HEK293 (cell line): ENCODE data around the gene EYA2.

Experiments used
- CTCF ChIA-PET: fragments of 350-600 bp; formaldehyde crosslinking; extraction: SDS; loops from one replicate; lab custom pipeline; 2021; ENCODE audit warnings: antibody characterized with exemption; lab: Yijun Ruan, JAX
- POLR2A ChIA-PET: fragments of 300-600 bp; formaldehyde crosslinking; extraction: SDS; loops from one replicate; lab custom pipeline; 2020; ENCODE audit warnings: antibody characterized with exemption, inconsistent platforms; lab: Yijun Ruan, JAX
- H3K27ac ChIP-seq: fragments of 200-500 bp; sonication (Bioruptor generic); 2 replicates; pipeline ENCODE4 v1.5.1; 2014; ENCODE audit warnings: low read depth, low read length, control low read depth, inconsistent platforms; ENCODE audit errors: extremely low read depth
- H3K36me3 ChIP-seq, 2 experiments: fragments of 200-500 bp in 1 of 2; sonication (Bioruptor generic) in 1 of 2; 1 replicate in 1 of 2; 2 replicates in 1 of 2; pipeline ENCODE4 v1.5.1; 2014 to 2017; ENCODE audit warnings: inconsistent platforms in 2 of 2, low read length in 2 of 2; ENCODE audit not compliant: control insufficient read depth in 2 of 2, insufficient read depth in 1 of 2
- H3K4me1 ChIP-seq: fragments of 200-500 bp; sonication (Bioruptor generic); 2 replicates; pipeline ENCODE4 v1.5.1; 2014; ENCODE audit warnings: mild to moderate bottlenecking, low read length, inconsistent platforms; ENCODE audit not compliant: control insufficient read depth, insufficient read depth
- H3K4me3 ChIP-seq: 2 replicates; pipeline ENCODE4 v1.5.1; 2011; ENCODE audit warnings: low read depth, mild to moderate bottlenecking, control low read depth, low read length, moderate library complexity
- H3K9me3 ChIP-seq: fragments of 200-500 bp; sonication (Bioruptor generic); 2 replicates; pipeline ENCODE4 v1.5.1; 2014; ENCODE audit warnings: low read depth, low read length, inconsistent platforms; ENCODE audit not compliant: control insufficient read depth, insufficient read depth
- SETDB1 ChIP-seq: IDR thresholded peaks from one replicate; pipeline ENCODE4 v1.6.1; 2017; ENCODE audit warnings: mild to moderate bottlenecking, low read length, moderate library complexity, mixed read lengths; ENCODE audit not compliant: insufficient read length
- TRIM28 ChIP-seq: IDR thresholded peaks from 2 replicates; pipeline ENCODE4 v1.6.1; 2011; ENCODE audit warnings: low read length, control low read depth, borderline replicate concordance
- ZBTB44 ChIP-seq: fragments of 450-650 bp; IDR thresholded peaks from 2 replicates; pipeline ENCODE4 v1.5.1; 2018; ENCODE audit warnings: missing biosample characterization, mild to moderate bottlenecking, missing genetic modification characterization
- ZNF114 ChIP-seq: fragments of 450-650 bp; formaldehyde crosslinking; IDR thresholded peaks from 2 replicates; pipeline ENCODE4 v1.5.0; 2017; ENCODE audit warnings: missing biosample characterization, missing genetic modification characterization
- ZNF133 ChIP-seq: fragments of 450-650 bp; formaldehyde crosslinking; IDR thresholded peaks from 2 replicates; pipeline ENCODE4 v1.5.1; 2016; ENCODE audit warnings: missing biosample characterization, missing genetic modification characterization
- ZNF16 ChIP-seq: fragments of 450-650 bp; formaldehyde crosslinking; IDR thresholded peaks from 2 replicates; pipeline ENCODE4 v1.5.1; 2016; ENCODE audit warnings: low read depth, missing biosample characterization, missing genetic modification characterization
- ZNF221 ChIP-seq: fragments of 450-650 bp; formaldehyde crosslinking; IDR thresholded peaks from 2 replicates; pipeline ENCODE4 v1.5.1; 2017; ENCODE audit warnings: missing biosample characterization, missing genetic modification characterization, borderline replicate concordance
- ZNF280D ChIP-seq: fragments of 450-650 bp; formaldehyde crosslinking; IDR thresholded peaks from 2 replicates; pipeline ENCODE4 v1.5.1; 2016; ENCODE audit warnings: missing biosample characterization, missing genetic modification characterization
- ZNF354C ChIP-seq: fragments of 450-650 bp; formaldehyde crosslinking; IDR thresholded peaks from 2 replicates; pipeline ENCODE4 v1.5.1; 2016; ENCODE audit warnings: missing biosample characterization, missing genetic modification characterization, low read depth, borderline replicate concordance
- ZNF394 ChIP-seq: fragments of 450-650 bp; formaldehyde crosslinking; IDR thresholded peaks from 2 replicates; pipeline ENCODE4 v1.5.1; 2016; ENCODE audit warnings: missing biosample characterization, missing genetic modification characterization, mild to moderate bottlenecking, moderate library complexity, borderline replicate concordance
- ZNF449 ChIP-seq: fragments of 450-650 bp; formaldehyde crosslinking; IDR thresholded peaks from 2 replicates; pipeline ENCODE4 v1.5.1; 2017; ENCODE audit warnings: missing biosample characterization, mild to moderate bottlenecking, missing genetic modification characterization, moderate library complexity
- ZNF530 ChIP-seq: fragments of 450-650 bp; formaldehyde crosslinking; IDR thresholded peaks from 2 replicates; pipeline ENCODE4 v1.5.1; 2016; ENCODE audit warnings: low read depth, missing biosample characterization, missing genetic modification characterization
- ZNF548 ChIP-seq: fragments of 450-650 bp; formaldehyde crosslinking; IDR thresholded peaks from 2 replicates; pipeline ENCODE4 v1.5.1; 2016; ENCODE audit warnings: missing biosample characterization, missing genetic modification characterization
- ZNF558 ChIP-seq: fragments of 450-650 bp; formaldehyde crosslinking; IDR thresholded peaks from 2 replicates; pipeline ENCODE4 v1.5.1; 2016; ENCODE audit warnings: missing biosample characterization, missing genetic modification characterization
- ZNF571 ChIP-seq: fragments of 450-650 bp; formaldehyde crosslinking; IDR thresholded peaks from 2 replicates; pipeline ENCODE4 v1.5.0; 2017; ENCODE audit warnings: missing biosample characterization, missing genetic modification characterization
- ZNF677 ChIP-seq: fragments of 450-650 bp; IDR thresholded peaks from 2 replicates; pipeline ENCODE4 v1.5.0; 2018; ENCODE audit warnings: missing biosample characterization, mild to moderate bottlenecking, missing genetic modification characterization, moderate library complexity
- ZNF692 ChIP-seq: fragments of 450-650 bp; formaldehyde crosslinking; IDR thresholded peaks from 2 replicates; pipeline ENCODE4 v1.5.1; 2016; ENCODE audit warnings: missing biosample characterization, missing genetic modification characterization
- TF ChIP-seq, protein P1 (sequence below): fragments of 450-650 bp; formaldehyde crosslinking; IDR thresholded peaks from 2 replicates; pipeline ENCODE4 v1.5.1; 2016; ENCODE audit warnings: missing biosample characterization, missing genetic modification characterization, low read depth
- TF ChIP-seq, protein P2 (sequence below): IDR thresholded peaks from 2 replicates; pipeline ENCODE4 v1.6.1; 2011; ENCODE audit warnings: mild to moderate bottlenecking, low read depth, low read length, borderline replicate concordance
- TF ChIP-seq, protein P3 (sequence below): fragments of 450-650 bp; formaldehyde crosslinking; IDR thresholded peaks from 2 replicates; pipeline ENCODE4 v1.5.1; 2017; ENCODE audit warnings: missing biosample characterization, missing genetic modification characterization
- TF ChIP-seq, protein P4 (sequence below): fragments of 450-650 bp; formaldehyde crosslinking; IDR thresholded peaks from 2 replicates; pipeline ENCODE4 v1.5.1; 2016; ENCODE audit warnings: missing biosample characterization, missing genetic modification characterization

Gene EYA2

DNA sequence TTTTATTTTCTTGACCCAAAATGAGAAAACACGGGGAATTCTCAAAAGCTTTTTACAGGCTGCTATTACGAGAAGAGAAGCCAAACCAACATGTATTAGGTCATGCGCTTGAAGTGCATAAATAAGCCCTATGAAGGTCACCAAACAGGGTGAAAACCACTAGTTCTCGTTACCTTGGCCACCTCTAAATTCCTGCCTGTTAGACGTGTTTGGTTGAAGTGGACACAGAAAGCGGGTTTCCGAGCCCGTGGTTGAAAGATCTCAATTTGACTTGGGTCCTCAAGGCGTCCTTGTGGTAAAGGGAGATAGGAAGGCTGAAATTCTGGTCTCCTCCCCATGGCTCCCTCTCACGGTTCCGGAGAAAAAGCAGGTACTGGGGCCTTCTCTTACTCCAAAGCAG is 6.2 kb downstream of the EYA2 start:
- TF ChIP-seq ZNF692 (tag by site-specific recombination), result no peak
- no peak for TF ChIP-seq ZNF677 (tag by site-specific recombination)
- TF ChIP-seq, protein P1, sequence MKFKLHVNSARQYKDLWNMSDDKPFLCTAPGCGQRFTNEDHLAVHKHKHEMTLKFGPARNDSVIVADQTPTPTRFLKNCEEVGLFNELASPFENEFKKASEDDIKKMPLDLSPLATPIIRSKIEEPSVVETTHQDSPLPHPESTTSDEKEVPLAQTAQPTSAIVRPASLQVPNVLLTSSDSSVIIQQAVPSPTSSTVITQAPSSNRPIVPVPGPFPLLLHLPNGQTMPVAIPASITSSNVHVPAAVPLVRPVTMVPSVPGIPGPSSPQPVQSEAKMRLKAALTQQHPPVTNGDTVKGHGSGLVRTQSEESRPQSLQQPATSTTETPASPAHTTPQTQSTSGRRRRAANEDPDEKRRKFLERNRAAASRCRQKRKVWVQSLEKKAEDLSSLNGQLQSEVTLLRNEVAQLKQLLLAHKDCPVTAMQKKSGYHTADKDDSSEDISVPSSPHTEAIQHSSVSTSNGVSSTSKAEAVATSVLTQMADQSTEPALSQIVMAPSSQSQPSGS (tag by site-specific recombination), result no peak
- TF ChIP-seq ZNF221 (tag by site-specific recombination), result no peak
- no peak for TF ChIP-seq ZNF114 (tag by site-specific recombination)
- TF ChIP-seq ZNF354C, result no peak
- TF ChIP-seq ZBTB44, result no peak
- TF ChIP-seq ZNF548 (tag by site-specific recombination), result no peak
- TF ChIP-seq, protein P2, sequence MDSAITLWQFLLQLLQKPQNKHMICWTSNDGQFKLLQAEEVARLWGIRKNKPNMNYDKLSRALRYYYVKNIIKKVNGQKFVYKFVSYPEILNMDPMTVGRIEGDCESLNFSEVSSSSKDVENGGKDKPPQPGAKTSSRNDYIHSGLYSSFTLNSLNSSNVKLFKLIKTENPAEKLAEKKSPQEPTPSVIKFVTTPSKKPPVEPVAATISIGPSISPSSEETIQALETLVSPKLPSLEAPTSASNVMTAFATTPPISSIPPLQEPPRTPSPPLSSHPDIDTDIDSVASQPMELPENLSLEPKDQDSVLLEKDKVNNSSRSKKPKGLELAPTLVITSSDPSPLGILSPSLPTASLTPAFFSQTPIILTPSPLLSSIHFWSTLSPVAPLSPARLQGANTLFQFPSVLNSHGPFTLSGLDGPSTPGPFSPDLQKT, result no peak
- TF ChIP-seq ZNF530 (tag by site-specific recombination), result no peak
- no peak for TF ChIP-seq ZNF16 (tag by site-specific recombination)
- TF ChIP-seq ZNF133, result no peak
- TF ChIP-seq, protein P3, sequence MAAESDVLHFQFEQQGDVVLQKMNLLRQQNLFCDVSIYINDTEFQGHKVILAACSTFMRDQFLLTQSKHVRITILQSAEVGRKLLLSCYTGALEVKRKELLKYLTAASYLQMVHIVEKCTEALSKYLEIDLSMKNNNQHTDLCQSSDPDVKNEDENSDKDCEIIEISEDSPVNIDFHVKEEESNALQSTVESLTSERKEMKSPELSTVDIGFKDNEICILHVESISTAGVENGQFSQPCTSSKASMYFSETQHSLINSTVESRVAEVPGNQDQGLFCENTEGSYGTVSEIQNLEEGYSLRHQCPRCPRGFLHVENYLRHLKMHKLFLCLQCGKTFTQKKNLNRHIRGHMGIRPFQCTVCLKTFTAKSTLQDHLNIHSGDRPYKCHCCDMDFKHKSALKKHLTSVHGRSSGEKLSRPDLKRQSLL (tag by site-specific recombination), result no peak
- H3K36me3 ChIP-seq, result no peaks in the 10 kb centered on the region
- no peak overlapping the region for H3K27ac ChIP-seq
- ChIA-PET POLR2A (no interaction called here), CTCF (interaction anchor here (0.5 to 1.1 kb wide), 3 partner anchors 31 to 748 kb away, joined by 3 read pairs; no protein-coding TSS in a partner anchor)
- no peaks in the 10 kb centered on the region for H3K9me3 ChIP-seq
- no peak overlapping the region for H3K4me3 ChIP-seq
- no peaks in the 10 kb centered on the region; the same call in 1 of the 2 replicates for H3K4me1 ChIP-seq

DNA sequence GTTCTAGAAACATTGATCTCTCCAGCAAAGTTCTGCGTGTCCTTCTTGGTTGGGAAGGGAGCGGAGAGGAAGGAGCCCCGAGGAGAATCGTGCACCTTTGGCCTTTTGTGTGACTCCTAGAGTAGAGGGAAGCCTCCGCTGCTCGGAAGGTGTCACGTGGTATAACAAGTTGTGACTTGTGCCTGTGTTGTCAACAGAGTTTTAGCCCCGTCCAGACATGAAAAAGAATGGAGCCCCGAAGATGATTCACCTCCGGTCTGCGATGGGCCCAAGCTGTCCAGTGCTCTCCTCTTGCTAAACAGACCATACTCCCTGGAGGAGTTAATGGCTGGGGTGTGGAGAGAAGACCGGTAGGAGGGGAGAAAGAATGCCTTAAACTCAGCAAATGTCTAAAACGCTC is 7.0 kb downstream of the EYA2 start:
- POLR2A ChIA-PET, result no interaction called here
- H3K36me3 ChIP-seq, result no peaks in the 10 kb centered on the region

More for the DNA sequence above, 7.0 kb downstream of the EYA2 start:
- H3K27ac ChIP-seq, result no peak overlapping the region
- H3K4me3 ChIP-seq, result no peak overlapping the region
- CTCF ChIA-PET, result no interaction called here
- no peaks in the 10 kb centered on the region; the same call in 1 of the 2 replicates for H3K4me1 ChIP-seq
- no peaks in the 10 kb centered on the region for H3K9me3 ChIP-seq
- TF ChIP-seq TRIM28 (peak; percentile 55; the same call in 1 of the 2 replicates), ZNF449 (tag by site-specific recombination) (no peak), ZNF571 (tag by site-specific recombination) (no peak), ZNF394 (tag by site-specific recombination) (peak; percentile 35; the same call in 1 of the 2 replicates), ZNF558 (no peak), SETDB1 (peak; percentile 48), ZNF280D (tag by site-specific recombination) (0 out of 2 replicates have a peak, but pooled peaks have one; percentile 10)
- TF ChIP-seq, protein P4, sequence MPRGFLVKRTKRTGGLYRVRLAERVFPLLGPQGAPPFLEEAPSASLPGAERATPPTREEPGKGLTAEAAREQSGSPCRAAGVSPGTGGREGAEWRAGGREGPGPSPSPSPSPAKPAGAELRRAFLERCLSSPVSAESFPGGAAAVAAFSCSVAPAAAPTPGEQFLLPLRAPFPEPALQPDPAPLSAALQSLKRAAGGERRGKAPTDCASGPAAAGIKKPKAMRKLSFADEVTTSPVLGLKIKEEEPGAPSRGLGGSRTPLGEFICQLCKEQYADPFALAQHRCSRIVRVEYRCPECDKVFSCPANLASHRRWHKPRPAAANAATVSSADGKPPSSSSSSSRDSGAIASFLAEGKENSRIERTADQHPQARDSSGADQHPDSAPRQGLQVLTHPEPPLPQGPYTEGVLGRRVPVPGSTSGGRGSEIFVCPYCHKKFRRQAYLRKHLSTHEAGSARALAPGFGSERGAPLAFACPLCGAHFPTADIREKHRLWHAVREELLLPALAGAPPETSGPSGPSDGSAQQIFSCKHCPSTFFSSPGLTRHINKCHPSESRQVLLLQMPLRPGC (tag by site-specific recombination), result no peak
- TF ChIP-seq, all 188 proteins: peak for 4
